NCI-H82 treated with DMSO at 0.1 percent for 48 hours (cell line): ENCODE results near the gene KCNC2.
"Not testable (repeated sequence)": the region's sequence is repeated elsewhere in the genome, so short reads cannot be mapped to it uniquely, and the experiment has no call there.

Source experiments
- DNase-seq: peaks from one replicate; lab custom pipeline; 2025; ENCODE audit not compliant: unreplicated experiment; lab: John Stamatoyannopoulos, UW

The KCNC2 gene

GRCh38 chr12:75209812-75210138 lies at the start of gene KCNC2:
Gene KCNC2, minus strand, starts transcription at chr12:75209839.
- no peak for DNase-seq

GRCh38 chr12:75259143-75259542 lies 49.5 kb upstream of the KCNC2 start:
- no peak for DNase-seq

- DNase-seq: no peak
Observed at GRCh38 chr12:75257510-75257909, 47.9 kb upstream of the KCNC2 start.

GRCh38 chr12:75245108-75245507 lies 35.5 kb upstream of the KCNC2 start:
- DNase-seq: no peak

DNA sequence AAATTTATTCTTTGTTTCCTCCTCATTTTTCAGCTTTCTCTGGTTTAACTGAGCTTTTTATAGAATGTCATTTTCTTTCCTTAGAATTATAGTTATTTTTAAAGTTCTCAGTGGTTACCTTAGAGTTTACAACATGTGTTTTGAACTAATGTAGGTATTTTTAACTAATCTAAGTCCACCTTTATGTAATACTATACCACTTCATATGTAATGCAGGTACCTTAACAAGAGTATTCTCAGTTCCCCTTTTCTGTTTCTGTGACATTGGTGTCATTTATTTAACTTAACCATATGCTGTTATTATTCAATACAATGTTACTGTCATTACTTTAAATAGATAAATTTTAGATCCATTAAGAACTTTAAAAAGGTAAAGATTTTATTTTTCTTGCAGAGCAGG lies 30.3 kb upstream of the KCNC2 start:
- DNase-seq: no peak

DNA sequence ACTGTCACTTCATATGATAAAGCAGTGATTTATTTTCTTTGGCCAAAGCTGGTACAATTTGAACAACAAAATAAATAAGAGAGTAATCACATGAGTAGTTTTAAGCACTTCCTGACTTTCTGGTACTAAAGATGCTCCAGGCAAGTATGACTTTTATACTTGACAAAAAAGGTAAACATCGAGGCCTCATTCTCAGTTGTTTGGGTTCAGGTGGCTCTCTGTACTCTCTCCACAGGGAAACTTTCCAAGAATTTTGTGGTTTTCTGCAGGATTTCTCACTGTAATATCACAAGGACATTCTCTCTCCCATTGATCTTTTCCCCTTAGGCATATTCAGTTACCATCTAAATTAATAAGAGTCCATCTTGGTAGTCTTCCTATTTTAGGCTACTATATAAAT lies 26.6 kb upstream of the KCNC2 start:
- DNase-seq: no peak

DNA sequence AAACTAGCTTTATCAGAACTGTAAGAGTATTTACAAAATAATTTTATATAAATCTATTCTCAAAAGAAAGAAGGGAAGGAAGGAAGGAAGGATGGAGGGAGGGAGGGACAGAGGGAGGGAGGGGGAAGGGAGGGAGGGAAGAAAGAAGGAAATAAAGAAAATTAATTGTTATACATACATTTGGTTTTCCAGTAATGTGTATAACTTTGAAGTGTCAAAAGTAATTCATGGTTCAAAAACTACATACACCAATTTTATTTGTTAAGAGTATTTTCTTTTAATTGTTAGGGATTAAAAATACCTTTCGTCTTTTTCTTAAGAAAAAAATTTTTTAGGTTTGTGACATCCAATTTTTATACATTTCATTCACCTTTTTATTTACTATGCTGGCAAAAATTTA lies 17.5 kb upstream of the KCNC2 start:
- no peak for DNase-seq

- DNase-seq: no peak
Observed at GRCh38 chr12:75212072-75212471, 2.4 kb upstream of the KCNC2 start.

DNA sequence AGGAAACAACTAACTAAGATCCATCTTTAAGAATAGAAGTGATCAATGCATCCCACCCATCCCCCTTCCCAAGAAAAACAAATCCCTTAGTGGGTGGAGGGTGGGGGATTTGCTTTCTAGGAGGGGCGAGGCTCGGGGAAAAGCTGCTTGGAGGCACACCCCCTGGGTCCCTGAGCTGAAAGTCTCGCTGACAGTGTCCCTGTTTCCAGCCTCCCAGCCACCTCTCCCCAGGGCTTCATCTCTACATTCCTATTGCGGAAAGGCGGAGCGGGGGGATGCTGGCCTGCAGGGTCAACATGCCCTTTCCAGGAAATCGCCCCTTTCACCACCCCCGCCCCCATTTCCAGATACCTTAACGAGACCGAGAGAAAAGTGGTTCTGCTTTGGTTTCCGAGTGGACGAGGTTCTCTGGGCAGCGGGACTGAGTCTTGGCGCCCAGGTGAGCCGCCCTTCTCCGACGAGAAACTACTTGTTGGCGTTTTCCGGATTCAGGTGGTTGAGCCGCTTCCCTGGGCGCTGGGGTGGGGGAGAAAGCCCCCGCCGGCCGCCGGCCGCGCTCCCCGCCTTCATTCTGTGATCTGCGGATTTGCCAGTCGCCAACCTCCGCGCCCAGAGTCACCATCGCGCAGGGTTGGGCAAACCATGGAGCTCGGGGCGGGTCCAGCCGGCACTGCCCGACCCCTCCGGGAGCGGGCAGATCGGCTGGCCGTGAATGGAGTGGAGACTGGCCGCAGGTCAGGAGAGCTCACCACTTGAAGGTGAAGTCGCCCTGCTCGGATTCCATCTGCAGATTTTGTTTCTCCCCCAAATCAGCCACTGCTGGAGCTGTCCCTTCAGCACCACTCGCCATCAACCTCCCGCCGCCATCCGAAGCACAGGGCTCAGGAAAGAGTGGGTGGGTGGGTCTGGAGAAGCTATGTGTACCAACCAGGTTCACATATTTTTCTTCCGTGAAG lies 505 bp downstream of the KCNC2 start:
- no peak for DNase-seq

DNA sequence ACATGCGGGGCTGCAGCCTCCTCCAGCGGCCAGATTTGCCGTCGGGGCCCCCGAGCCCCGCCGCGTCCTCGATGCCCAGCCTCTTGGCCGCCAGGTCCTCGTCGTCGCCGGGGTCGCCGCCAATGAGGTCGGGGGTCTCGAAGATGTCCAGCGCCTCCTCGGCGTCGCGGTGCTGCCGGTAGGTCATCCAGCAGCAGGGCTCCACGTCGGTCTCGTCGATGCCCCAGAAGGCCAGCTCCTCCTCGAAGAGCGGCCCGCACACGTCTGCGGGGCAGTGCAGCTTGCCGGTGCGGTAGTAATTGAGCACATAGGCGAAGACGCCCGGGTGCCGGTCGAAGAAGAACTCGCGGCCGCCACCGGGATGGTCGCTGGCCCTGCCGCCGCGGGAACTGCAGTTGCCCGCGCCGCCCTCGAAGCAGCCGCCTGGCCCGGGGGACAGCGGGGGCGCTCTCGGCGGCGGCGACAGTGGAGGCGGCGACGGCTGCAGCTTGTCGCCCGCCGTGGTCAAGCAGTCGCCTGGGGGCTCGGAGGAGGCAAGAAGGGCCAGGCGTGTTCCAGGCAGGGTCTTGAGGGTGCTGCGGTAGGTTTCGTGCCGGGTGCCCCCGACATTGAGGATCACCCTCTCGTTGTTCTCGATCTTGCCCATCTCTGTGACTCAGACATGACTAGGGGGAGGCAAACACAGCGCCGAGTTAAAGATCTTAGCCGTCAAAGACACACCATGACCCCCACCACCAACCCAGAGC lies 2.1 kb downstream of the KCNC2 start:
- no peak for DNase-seq

- no peak for DNase-seq
Observed at GRCh38 chr12:75205558-75205957, 4.1 kb downstream of the KCNC2 start.

- DNase-seq: no peak
Observed at GRCh38 chr12:75196865-75197264, 12.8 kb downstream of the KCNC2 start.

DNA sequence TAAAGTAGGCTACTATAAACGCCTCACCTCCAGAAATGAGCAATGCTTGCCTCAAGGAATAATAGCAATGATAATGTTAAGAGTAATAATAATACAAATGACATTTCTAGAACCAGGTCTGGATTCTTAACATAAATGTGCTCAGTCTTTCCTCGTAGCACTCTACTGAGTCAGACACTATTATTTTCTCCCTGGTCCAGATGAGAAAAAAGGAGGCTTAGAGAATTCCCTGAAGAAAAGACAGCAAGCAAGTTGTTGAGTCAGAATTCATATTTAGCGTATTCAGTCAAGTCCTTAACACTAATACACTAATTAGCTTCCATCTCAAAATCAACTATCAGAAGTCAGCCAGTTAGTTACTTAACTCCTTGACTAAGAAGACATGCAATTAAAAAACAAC lies 13.2 kb downstream of the KCNC2 start:
- no peak for DNase-seq

GRCh38 chr12:75194250-75194649 lies 15.4 kb downstream of the KCNC2 start:
- no peak for DNase-seq

GRCh38 chr12:75192196-75192595 lies 17.4 kb downstream of the KCNC2 start:
- DNase-seq: no peak

GRCh38 chr12:75190846-75191245 lies 18.8 kb downstream of the KCNC2 start:
- no peak for DNase-seq

GRCh38 chr12:75185881-75186280 lies 23.8 kb downstream of the KCNC2 start:
- DNase-seq: not testable (repeated sequence)

- DNase-seq: no peak
Observed at GRCh38 chr12:75184516-75184915, 25.1 kb downstream of the KCNC2 start.

DNA sequence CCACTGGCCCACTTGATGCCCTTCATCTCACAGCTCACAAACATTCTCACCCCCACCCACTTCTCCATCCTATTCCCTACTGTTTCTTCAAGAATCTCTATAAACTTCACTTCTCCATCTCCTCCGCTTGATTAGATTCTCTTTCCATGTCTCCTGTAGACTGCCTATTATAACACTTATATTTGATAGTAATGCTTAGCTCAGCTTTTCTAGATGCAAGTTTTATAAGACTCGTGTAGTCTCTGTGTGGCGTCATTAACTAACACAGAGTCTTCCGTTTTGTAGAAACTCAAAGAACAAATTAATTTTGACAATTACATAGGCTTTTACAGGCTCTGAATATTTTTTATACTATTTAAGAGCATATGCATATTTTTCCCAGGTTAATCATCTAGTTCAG lies 25.7 kb downstream of the KCNC2 start:
- no peak for DNase-seq

DNA sequence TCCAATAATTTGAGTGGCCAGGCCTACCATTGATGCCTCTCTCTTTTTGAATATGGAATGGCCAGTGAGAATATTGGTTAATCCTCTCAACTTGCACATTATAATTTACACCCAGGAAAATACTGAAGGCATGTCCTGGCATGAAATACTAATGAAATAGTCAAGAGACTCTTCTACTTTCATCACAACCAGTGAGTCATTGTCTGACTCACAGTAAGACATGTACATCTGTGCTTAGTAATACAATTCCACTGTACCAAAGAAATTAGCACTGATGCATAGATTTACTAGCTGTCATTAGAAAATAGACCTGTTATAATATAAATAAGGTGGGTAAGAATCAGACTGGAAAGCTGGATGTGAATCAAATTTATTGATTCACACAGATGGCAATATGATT lies 31.6 kb downstream of the KCNC2 start:
- no peak for DNase-seq

- DNase-seq: no peak
Observed at GRCh38 chr12:75172611-75173010, 37.0 kb downstream of the KCNC2 start.

GRCh38 chr12:75170640-75171185 lies 38.9 kb downstream of the KCNC2 start:
- DNase-seq: no peak
